ENCODE measurements around the gene C20orf173.

Gene C20orf173

GRCh38 chr20:35559042-35559693 lies 29.7 kb upstream of the C20orf173 start:
- TF ChIP-seq GATA3 (IDR thresholded peaks at IDR 0.05; ENCODE audit: low read depth, low read length): no peak
- TF ChIP-seq GATA2 (IDR thresholded peaks at IDR 0.05; ENCODE audit: low read depth, low read length): no peak

GRCh38 chr20:35558451-35558850 lies 29.0 kb upstream of the C20orf173 start:
- TF ChIP-seq GATA3 (IDR thresholded peaks at IDR 0.05; ENCODE audit: low read depth, low read length) (no peak), GATA2 (IDR thresholded peaks at IDR 0.05; ENCODE audit: low read depth, low read length) (no peak)

- TF ChIP-seq GATA3 (IDR thresholded peaks at IDR 0.05; ENCODE audit: low read depth, low read length): no peak
- no peak for TF ChIP-seq GATA2 (IDR thresholded peaks at IDR 0.05; ENCODE audit: low read depth, low read length)
These were observed 27.4 kb upstream of the C20orf173 start for GRCh38 chr20:35556871-35557270.

- TF ChIP-seq GATA2 (IDR thresholded peaks at IDR 0.05; ENCODE audit: low read depth, low read length): no peak
- no peak for TF ChIP-seq GATA3 (IDR thresholded peaks at IDR 0.05; ENCODE audit: low read depth, low read length)
These were observed 26.6 kb upstream of the C20orf173 start for GRCh38 chr20:35555951-35556645.

GRCh38 chr20:35552914-35553313 lies 23.5 kb upstream of the C20orf173 start:
- TF ChIP-seq GATA2 (IDR thresholded peaks at IDR 0.05; ENCODE audit: low read depth, low read length) (no peak), GATA3 (IDR thresholded peaks at IDR 0.05; ENCODE audit: low read depth, low read length) (no peak)

- TF ChIP-seq GATA2 (IDR thresholded peaks at IDR 0.05; ENCODE audit: low read depth, low read length) (no peak), GATA3 (IDR thresholded peaks at IDR 0.05; ENCODE audit: low read depth, low read length) (no peak)
These were observed 22.1 kb upstream of the C20orf173 start for GRCh38 chr20:35551503-35551902.

GRCh38 chr20:35547329-35547728 lies 17.9 kb upstream of the C20orf173 start:
- TF ChIP-seq GATA3 (IDR thresholded peaks at IDR 0.05; ENCODE audit: low read depth, low read length) (no peak), GATA2 (IDR thresholded peaks at IDR 0.05; ENCODE audit: low read depth, low read length) (no peak)

GRCh38 chr20:35546127-35546526 lies 16.7 kb upstream of the C20orf173 start:
- no peak for TF ChIP-seq GATA3 (IDR thresholded peaks at IDR 0.05; ENCODE audit: low read depth, low read length)
- TF ChIP-seq GATA2 (IDR thresholded peaks at IDR 0.05; ENCODE audit: low read depth, low read length): no peak

GRCh38 chr20:35544436-35544835 lies 15.0 kb upstream of the C20orf173 start:
- TF ChIP-seq GATA2 (IDR thresholded peaks at IDR 0.05; ENCODE audit: low read depth, low read length): no peak
- TF ChIP-seq GATA3 (IDR thresholded peaks at IDR 0.05; ENCODE audit: low read depth, low read length): no peak

- TF ChIP-seq GATA2 (IDR thresholded peaks at IDR 0.05; ENCODE audit: low read depth, low read length) (no peak), GATA3 (IDR thresholded peaks at IDR 0.05; ENCODE audit: low read depth, low read length) (no peak)
These were observed 13.5 kb upstream of the C20orf173 start for GRCh38 chr20:35542990-35543389.

- TF ChIP-seq GATA2 (IDR thresholded peaks at IDR 0.05; ENCODE audit: low read depth, low read length) (no peak), GATA3 (IDR thresholded peaks at IDR 0.05; ENCODE audit: low read depth, low read length) (no peak)
These were observed 12.6 kb upstream of the C20orf173 start, which contains the start of gene ERGIC3 for GRCh38 chr20:35541783-35542662. TSS of gene ERGIC3 (plus strand) at chr20:35542078. CDS start at chr20:35542098, 20 bp downstream.

- TF ChIP-seq GATA2 (IDR thresholded peaks at IDR 0.05; ENCODE audit: low read depth, low read length) (no peak), GATA3 (IDR thresholded peaks at IDR 0.05; ENCODE audit: low read depth, low read length) (no peak)
These were observed 11.8 kb upstream of the C20orf173 start for GRCh38 chr20:35541118-35541782.

- TF ChIP-seq GATA2 (IDR thresholded peaks at IDR 0.05; ENCODE audit: low read depth, low read length) (no peak), GATA3 (IDR thresholded peaks at IDR 0.05; ENCODE audit: low read depth, low read length) (no peak)
These were observed 10.3 kb upstream of the C20orf173 start for GRCh38 chr20:35539756-35540212.
